IPS-20b (cell line): Measurements from ENCODE around the gene AREL1.

Source experiments
- H3K27ac ChIP-seq: one replicate; pipeline ENCODE4 v1.5.1; 2013; ENCODE audit warnings: low read length
- H3K27me3 ChIP-seq: 2 replicates; pipeline ENCODE4 v1.6.1; 2013; ENCODE audit warnings: mild to moderate bottlenecking, low read length, inconsistent platforms; ENCODE audit not compliant: insufficient read depth
- H3K36me3 ChIP-seq: 2 replicates; pipeline ENCODE4 v1.6.1; 2013; ENCODE audit warnings: low read depth, mild to moderate bottlenecking, inconsistent platforms, low read length, moderate library complexity; ENCODE audit not compliant: insufficient read depth
- H3K4me1 ChIP-seq: 2 replicates; pipeline ENCODE4 v1.6.1; 2013; ENCODE audit warnings: mild to moderate bottlenecking, control low read depth, inconsistent platforms, low read length, moderate library complexity; ENCODE audit not compliant: insufficient read depth
- H3K4me3 ChIP-seq: 2 replicates; pipeline ENCODE4 v1.5.1; 2013; ENCODE audit warnings: mild to moderate bottlenecking, low read length, inconsistent platforms
- H3K9ac ChIP-seq: 2 replicates; pipeline ENCODE4 v1.6.1; 2013; ENCODE audit warnings: low read depth, mild to moderate bottlenecking, inconsistent platforms, low read length, moderate library complexity
- H3K9me3 ChIP-seq: 2 replicates; pipeline ENCODE4 v1.6.1; 2013; ENCODE audit warnings: mild to moderate bottlenecking, low read depth, low read length, inconsistent platforms; ENCODE audit not compliant: insufficient read depth

AREL1 gene

DNA sequence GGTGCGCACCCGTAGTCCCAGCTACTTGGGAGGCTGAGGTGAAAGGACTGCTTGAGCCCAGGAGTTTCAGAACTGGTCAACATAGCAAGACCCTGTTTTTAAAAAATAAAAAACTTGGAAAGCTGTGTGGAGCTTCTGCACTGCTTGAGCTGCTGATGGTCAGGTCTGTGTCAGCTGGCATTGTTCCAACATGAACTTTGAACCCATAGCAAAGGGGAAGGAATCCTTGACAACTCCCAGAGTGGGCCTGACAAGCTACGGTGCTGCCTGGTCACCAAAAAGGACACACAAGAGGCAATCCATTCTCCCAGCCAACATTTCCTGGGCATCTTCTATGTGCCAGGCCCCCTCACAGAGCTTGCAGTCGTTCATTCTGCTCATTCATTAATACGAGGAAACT is 84.5 kb downstream of the AREL1 start:
- Histone ChIP-seq H3K9me3 (no peaks in the 10 kb centered on the region), H3K4me3 (no peak overlapping the region), H3K36me3 (no peaks in the 10 kb centered on the region), H3K27ac (no peak overlapping the region), H3K9ac (no peak overlapping the region), H3K27me3 (no peaks in the 10 kb centered on the region), H3K4me1 (peaks cover 10% of the 10 kb centered on the region; the same call in 1 of the 2 replicates)

- Histone ChIP-seq H3K4me1 (peaks cover 10% of the 10 kb centered on the region; the same call in 1 of the 2 replicates), H3K27me3 (no peaks in the 10 kb centered on the region), H3K9ac (no peak overlapping the region), H3K27ac (no peak overlapping the region), H3K4me3 (no peak overlapping the region), H3K36me3 (no peaks in the 10 kb centered on the region), H3K9me3 (no peaks in the 10 kb centered on the region)
Measured at GRCh38 chr14:74627076-74627475, 85.8 kb downstream of the AREL1 start.

DNA sequence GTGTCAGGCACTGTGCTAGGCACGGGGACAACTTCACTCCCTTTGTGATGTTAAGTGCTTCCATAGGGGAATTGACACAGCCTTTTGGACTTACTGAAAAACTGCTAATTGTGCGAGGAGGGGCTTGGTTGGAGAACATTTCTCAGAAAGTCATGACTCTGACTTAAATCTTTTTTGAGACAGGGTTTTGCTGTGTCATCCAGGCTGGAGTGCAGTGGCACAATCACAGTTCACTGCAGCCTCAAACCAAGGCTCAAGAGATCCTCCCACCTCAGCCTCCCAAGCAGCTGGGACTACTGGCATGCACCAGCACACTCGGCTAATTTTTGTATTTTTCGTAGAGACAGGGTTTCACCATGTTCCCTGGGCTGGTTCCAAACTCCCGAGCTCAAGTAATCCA is 90.6 kb downstream of the AREL1 start:
- Histone ChIP-seq H3K4me3 (no peak overlapping the region), H3K27ac (no peak overlapping the region), H3K4me1 (peaks cover 9% of the 10 kb centered on the region; the same call in 1 of the 2 replicates)

DNA sequence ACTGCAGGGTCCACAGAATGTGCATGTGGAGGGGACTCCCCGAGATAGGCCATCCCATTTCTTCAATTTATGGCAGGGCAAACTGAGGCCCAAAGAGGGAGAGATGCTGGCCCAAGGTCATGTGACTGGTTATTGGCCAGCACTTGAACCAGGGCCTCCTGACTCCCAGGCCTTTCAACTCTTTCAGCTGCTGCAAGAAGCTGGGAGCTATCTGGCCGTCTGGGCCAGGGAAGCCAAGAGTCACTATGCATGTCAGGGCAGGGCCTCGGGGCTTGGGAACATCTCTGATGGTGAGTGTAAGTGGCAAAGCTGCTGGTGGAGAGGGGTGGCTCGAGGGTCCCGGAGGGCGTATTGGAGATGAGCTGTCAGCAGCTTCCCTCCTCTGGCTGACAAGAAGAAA is 91.3 kb downstream of the AREL1 start:
- H3K9ac ChIP-seq = no peak overlapping the region
- H3K36me3 ChIP-seq = no peaks in the 10 kb centered on the region
- H3K9me3 ChIP-seq = no peaks in the 10 kb centered on the region
- H3K27me3 ChIP-seq = no peaks in the 10 kb centered on the region
- H3K4me3 ChIP-seq = no peak overlapping the region
- H3K4me1 ChIP-seq = peaks cover 14% of the 10 kb centered on the region
- H3K27ac ChIP-seq = no peak overlapping the region

More for the DNA sequence above, 90.6 kb downstream of the AREL1 start:
- H3K27me3 ChIP-seq = no peaks in the 10 kb centered on the region
- H3K9me3 ChIP-seq = no peaks in the 10 kb centered on the region
- H3K9ac ChIP-seq = no peak overlapping the region
- H3K36me3 ChIP-seq = no peaks in the 10 kb centered on the region

- Histone ChIP-seq H3K9ac (no peak overlapping the region), H3K4me3 (no peak overlapping the region), H3K4me1 (peaks cover 16% of the 10 kb centered on the region), H3K27me3 (no peaks in the 10 kb centered on the region), H3K9me3 (no peaks in the 10 kb centered on the region), H3K27ac (no peak overlapping the region), H3K36me3 (no peaks in the 10 kb centered on the region)
Measured at GRCh38 chr14:74620923-74621322, 92.0 kb downstream of the AREL1 start.

GRCh38 chr14:74620497-74620921 is 92.4 kb downstream of the AREL1 start:
- peaks cover 16% of the 10 kb centered on the region for H3K4me1 ChIP-seq

DNA sequence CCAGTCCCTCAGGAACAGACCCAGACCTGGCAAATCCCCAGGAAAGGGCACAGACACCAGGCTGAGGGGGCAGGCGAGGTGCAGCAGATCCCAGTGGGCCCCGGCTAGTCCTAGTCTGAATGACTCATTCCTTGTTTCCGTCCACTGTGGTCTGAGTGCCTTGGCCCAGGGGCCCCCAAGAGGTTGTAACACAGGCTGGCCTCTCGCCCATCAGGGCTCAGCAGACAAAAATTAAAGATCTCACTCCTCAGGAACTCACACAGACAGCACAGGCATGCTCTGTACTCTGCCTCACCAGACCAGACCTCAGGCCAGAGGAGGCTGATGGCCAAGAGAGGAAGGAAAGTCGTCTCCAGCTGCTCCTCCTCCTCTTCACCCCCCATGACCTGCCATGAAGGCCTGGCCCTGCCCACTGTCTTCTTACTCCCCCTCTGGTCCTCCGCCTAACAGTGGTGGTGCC is 93.2 kb downstream of the AREL1 start:
- H3K27me3 ChIP-seq = no peaks in the 10 kb centered on the region
- H3K9ac ChIP-seq = no peak overlapping the region
- no peak overlapping the region for H3K27ac ChIP-seq
- peaks cover 16% of the 10 kb centered on the region for H3K4me1 ChIP-seq
- no peaks in the 10 kb centered on the region for H3K36me3 ChIP-seq
- H3K9me3 ChIP-seq = no peaks in the 10 kb centered on the region
- H3K4me3 ChIP-seq = no peak overlapping the region

More at GRCh38 chr14:74620497-74620921, 92.4 kb downstream of the AREL1 start:
- Histone ChIP-seq H3K4me3 (no peak overlapping the region), H3K9ac (no peak overlapping the region), H3K9me3 (no peaks in the 10 kb centered on the region), H3K27ac (no peak overlapping the region), H3K27me3 (no peaks in the 10 kb centered on the region), H3K36me3 (no peaks in the 10 kb centered on the region)

DNA sequence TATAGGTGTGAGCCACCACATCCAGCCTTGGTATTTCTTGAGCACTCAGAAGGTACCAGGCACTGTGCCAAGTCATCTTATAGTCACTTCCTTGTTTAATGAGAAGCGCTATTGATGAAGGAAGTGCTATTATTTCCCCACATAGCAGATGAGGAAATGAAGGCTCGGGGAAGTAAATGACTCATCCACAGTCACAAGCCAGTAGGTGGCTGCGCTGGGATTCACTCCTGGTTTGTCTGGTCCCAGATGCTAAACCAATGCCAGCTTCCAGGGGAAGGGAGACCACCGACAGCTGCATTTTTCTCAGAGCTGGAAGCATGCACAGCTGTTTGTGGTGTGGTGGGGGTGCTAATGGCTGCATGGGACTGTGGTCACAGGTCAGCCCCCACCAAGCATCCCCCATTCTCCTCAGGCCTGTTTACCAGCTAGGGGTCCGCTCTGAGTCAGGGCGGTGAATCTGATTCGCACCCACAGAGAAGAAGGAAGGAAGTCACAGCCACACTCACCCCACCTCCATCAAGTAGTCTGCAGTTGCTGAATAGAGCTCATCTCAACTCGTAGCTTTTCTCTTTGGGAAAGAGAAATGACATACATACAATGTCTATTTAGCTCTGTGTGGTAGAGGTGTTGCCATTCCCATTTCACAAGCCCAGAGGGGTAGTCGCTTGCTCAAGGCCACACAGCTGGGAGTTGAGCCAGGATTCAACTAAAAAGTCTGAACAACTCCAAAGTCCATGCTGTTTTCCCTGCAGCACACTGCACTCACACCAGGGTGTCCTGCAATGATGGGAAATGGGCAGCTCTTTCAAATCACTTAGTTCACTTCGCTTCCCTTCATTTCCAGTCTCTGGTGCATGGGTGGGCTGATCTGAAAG is 94.6 kb downstream of the AREL1 start:
- H3K4me3 ChIP-seq = no peak overlapping the region
- no peak overlapping the region for H3K9ac ChIP-seq
- H3K9me3 ChIP-seq = no peaks in the 10 kb centered on the region
- H3K4me1 ChIP-seq = peaks cover 16% of the 10 kb centered on the region
- no peaks in the 10 kb centered on the region; the same call in 1 of the 2 replicates for H3K27me3 ChIP-seq
- H3K36me3 ChIP-seq = no peaks in the 10 kb centered on the region
- no peak overlapping the region for H3K27ac ChIP-seq

DNA sequence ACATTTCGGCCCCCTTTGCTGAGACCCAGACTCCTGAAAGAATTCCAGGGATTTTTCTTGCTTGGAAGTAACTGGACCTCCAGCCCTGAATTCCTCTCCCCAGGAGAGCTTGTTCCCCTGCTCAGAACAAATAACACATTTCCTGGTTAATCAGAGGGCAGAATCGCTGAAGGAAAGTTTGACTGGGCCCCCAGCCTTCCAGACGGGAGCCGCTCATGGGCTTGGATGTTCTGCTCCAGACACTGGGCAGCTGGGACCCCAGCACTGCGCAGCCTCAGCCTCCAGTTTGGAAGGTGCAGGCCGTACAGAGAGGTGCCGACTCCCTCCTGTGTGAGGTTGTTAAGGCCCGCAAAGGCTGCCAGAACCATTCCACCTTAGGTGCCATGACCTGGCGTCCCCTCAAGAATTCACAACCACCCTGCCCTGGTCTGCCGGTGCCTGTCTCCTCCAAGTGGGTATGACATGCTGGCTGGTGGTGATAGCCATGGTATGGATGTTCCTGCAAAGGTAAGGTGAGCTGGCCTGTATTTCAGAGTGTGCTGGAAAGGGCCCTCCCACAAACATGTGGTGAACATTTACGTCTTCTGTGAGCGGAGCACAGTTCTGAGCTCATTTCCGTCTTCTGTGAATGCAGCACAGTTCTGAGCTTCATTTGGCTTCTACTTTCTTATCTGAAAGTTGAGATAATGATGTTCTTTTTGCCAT is 95.7 kb downstream of the AREL1 start:
- H3K4me3 ChIP-seq = no peak overlapping the region
- H3K27me3 ChIP-seq = peaks cover 3% of the 10 kb centered on the region
- H3K9me3 ChIP-seq = no peaks in the 10 kb centered on the region
- no peak overlapping the region for H3K9ac ChIP-seq
- H3K36me3 ChIP-seq = no peaks in the 10 kb centered on the region
- H3K4me1 ChIP-seq = peaks cover 16% of the 10 kb centered on the region
- H3K27ac ChIP-seq = no peak overlapping the region

DNA sequence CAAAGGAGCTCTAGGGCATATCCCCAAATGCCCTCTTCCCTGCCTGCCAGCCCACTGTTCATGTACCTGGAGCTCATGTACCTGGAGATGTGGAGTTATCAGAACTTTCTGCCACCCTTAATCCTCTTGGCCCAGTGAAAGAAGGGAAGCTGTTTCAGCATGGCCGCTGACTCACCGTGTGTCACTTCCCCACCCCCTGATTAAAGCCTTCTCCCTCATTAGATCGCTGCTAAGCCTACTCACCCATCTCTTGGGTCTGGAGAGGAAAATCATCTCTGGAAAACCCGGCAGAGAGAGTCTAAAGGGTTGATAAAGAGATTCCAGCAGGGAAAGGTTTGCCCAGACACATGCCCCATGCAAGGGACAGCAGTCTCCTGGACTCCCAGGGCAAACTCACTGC is 96.4 kb downstream of the AREL1 start:
- H3K36me3 ChIP-seq = no peaks in the 10 kb centered on the region
- H3K4me1 ChIP-seq = peaks cover 16% of the 10 kb centered on the region
- peaks cover 9% of the 10 kb centered on the region for H3K27me3 ChIP-seq
- no peak overlapping the region for H3K9ac ChIP-seq
- H3K27ac ChIP-seq = no peak overlapping the region
- no peaks in the 10 kb centered on the region for H3K9me3 ChIP-seq
- H3K4me3 ChIP-seq = no peak overlapping the region

DNA sequence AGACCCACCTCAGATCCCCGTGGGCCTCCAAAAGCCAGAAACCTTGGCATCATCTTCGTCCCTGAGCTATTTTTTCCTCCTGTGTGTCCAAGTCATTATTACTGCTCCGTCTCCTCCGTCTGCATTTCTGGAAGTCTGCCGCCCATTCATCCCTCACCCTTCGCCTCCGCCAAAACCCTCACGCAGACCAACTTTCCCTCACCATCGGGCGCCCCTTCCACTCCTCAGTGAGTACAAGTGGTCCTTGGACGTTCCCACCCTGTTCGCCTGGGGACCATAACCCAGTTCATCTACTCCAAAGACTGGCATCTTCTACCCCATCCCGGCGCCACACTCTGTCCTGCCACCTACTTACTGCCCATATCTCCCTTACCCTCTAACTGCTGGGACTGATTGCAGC is 97.1 kb downstream of the AREL1 start:
- Histone ChIP-seq H3K27ac (no peak overlapping the region), H3K9ac (no peak overlapping the region), H3K4me1 (peaks cover 16% of the 10 kb centered on the region), H3K36me3 (no peaks in the 10 kb centered on the region), H3K9me3 (no peaks in the 10 kb centered on the region), H3K27me3 (peaks cover 17% of the 10 kb centered on the region), H3K4me3 (no peak overlapping the region)
